Inferior parietal cortex (tissue), 1 donor: ENCODE results near the gene MRPS35.
"Not testable (repeated sequence)": the region's sequence is repeated elsewhere in the genome, so short reads cannot be mapped to it uniquely, and the experiment has no call there.

Experiments used
- DNase-seq: peaks from one replicate; pipeline ENCODE4 v3.0.0-alpha.2; 2016; ENCODE audit errors: extremely low spot score

Gene MRPS35

DNA sequence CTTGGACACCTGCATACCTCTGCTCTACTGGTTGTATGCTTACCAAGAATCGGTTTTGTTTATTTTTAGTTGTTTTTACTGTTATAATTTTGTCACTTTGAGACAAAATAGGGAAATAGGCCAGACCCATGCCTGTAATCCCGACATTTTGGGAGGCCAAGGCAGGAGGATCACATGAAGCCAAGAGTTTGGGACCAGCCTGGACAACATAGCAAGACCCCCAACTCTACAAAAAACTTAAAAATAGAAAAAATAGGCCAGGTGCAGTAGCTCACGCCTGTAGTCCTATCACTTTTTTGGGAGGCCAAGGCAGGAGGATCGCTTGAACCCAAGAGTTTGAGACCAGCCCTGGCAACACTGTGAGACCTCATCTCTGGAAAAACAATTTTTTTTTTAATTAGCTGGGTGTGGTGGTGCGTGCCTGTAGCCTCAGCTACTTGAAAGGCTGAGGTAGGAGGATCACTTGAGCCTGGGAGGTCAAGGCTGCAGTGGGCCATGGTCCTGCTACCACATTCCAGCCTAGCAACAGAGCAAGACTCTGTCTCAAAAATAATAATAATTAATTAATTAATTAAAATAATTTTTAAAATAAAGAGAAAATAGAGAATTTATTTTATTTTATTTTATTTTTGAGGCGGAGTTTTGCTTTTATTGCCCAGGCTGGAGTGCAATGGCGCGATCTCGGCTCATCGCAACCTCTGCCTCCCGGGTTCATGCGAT, 1.3 kb upstream of the MRPS35 start:
- no peak for DNase-seq

DNA sequence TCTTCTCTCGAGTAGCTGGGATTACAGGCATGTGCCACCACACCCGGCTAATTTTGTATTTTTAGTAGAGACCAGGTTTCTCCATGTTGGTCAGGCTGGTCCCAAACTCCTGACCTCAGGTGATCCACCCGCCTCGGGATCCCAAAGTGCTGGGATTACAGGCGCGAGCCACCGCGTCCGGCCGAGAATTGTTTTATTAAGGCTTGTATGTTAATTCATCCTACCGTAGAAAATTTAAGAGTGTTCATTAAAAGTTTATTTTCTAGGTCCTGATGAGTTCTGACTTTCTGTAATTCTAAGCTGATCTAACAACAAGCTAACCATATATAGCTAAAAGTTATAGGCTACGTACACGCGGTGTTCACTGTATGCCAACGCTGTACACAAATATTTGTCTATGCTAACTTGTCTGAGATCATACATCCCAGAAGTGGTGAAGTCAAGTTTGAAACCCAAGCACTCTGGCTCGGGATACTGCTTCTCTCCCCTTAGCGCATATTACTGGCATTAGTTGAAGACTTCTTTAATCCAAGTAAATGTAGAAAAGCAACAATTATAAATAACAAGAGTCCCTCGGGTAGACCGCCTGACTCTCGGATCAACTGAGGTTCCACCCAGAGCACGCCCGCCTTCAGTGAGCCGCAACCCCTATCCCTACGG, 570 bp upstream of the MRPS35 start:
- DNase-seq = peak; percentile 63

DNA sequence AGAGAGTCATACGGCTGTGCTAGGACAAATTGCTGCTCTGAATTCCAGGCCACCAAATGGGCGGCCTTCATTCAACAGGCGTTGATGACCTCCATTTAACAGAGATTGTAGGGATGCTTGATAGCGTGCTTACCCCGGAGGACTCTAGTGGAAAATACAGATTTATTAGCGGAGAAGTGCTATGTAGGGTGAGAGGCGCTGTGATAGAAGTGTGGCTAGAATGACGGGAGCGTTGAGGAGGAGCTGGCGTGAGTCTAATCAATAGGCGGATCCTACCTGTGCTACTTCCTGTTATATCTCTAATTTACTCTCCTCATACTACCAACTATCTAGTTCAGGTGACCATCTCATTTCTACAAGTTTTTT, 668 bp downstream of the MRPS35 start:
- DNase-seq = no peak

DNA sequence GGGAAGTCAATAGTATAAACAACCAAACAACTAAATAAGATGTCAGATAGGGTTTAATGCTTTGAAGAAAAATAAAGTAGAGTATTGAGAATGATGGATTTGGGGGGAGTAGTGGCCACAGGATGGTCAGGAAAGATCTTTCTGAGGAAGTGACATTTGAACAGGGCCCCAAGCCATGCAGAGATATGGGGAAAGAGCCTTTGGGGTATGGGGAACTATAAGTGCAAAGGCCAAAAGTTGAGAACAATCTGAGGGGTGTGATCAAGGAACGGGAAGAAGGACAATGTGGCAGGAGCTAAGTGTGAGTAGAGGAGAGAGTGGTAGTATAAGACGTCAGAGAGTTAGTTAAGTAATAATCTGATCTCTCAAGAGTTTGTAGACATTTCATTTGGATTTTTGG, 1.3 kb downstream of the MRPS35 start:
- DNase-seq = no peak

DNA sequence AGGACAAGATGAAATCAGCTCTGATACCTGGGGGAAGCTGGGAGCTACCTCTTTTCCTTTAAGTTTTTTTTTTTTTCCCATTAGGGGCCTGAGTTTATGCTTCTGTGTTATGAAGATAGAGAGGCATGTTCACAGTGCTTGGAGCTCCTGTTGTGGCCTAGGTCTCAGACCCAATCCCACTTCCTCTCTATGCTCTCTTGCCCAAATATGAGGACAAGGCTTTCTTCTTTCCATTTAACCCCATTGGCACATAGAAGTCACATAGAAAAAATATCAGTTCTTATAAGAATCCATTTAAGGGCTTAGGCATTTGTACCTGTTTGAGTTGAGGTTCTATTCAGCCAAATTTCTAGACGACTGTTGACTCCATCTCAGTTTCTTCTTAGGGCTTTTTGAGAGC, 12.6 kb downstream of the MRPS35 start:
- no peak for DNase-seq

DNA sequence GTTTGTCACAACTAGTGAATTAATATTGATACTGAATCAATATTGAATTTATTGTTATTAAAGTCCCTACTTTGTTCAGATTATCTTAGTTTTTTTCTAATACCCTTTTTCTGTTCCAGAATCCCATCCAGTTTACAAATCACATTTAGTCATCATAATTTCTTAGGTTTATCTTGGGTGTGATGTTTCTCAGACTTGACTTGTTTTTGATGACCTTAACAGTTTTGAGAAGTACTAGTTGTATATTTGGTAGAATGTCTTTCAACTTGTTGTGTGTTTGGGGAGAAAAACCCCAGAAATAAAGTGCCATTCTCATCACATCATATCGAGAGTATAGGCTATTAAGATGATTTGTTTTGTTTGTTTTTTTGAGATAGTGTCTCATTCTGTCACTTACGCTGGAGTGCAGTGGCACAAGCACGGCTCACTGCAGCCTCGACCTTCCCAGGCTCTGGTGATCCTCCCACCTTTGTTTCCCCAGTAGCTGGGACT, 19.5 kb downstream of the MRPS35 start:
- no peak for DNase-seq

DNA sequence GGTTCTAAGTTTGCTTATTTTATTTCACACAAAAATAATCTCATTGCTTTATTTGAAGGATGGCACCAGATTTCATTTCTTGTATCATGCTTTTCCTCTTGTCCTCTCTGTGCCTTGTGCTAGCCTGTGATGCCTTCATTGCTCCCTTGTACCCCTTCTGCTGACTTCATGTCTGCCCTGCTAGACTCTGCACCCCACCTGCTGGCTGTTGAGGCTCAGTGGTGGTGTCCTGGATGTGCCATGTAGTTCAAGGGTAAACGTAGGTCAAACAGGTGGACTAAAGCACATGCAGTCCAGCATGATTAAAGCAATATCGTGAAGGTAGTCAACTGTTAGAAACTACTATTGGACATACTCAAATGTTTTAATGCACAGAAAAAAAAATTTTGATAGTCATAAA, 21.6 kb downstream of the MRPS35 start:
- DNase-seq = no peak

DNA sequence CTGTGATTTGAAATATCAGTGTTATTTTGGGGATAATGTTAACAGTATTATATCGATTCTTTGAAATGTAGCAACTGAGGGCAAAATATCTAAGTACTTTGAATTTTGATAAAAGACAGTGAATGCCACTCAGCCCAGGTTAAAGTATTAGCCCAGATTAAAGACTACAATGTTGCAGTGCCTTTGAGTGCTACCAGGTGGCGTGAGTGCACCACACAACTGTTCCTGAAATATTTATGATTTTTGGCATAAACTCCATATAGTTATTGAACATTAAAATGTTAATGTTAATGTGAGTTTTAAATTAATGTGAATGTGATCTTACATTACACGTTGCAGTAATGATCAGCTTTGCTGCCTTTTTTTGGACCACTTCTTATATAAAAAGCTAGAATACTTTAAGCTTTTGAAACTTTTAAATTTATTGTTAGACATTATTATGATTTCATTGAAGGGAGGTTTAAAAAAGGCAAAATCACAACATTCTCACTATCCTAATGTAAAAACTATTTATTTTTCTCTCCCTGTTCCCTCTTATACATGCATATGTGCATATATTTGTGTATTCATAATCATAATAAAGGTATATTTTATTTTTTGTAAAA, 22.5 kb downstream of the MRPS35 start:
- peak; percentile 39 for DNase-seq

DNA sequence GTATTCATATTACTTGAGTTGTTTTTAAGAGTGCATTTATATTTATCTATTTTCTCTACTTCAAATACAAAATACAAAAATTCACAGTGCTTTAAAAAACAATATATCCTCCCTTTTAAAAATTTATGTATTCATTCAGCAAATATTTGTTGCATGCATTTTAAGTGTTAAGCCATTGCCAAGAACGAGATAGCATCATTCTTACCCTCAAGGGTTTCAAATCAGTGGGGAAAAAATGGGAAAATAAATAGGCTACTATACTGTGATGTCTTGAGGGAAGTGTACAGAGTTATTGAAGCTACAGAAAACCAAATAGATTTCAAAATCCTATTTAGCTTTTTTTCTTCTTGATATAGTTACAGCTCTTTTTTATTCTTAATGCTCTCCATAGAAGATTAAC, 23.2 kb downstream of the MRPS35 start:
- no peak for DNase-seq

DNA sequence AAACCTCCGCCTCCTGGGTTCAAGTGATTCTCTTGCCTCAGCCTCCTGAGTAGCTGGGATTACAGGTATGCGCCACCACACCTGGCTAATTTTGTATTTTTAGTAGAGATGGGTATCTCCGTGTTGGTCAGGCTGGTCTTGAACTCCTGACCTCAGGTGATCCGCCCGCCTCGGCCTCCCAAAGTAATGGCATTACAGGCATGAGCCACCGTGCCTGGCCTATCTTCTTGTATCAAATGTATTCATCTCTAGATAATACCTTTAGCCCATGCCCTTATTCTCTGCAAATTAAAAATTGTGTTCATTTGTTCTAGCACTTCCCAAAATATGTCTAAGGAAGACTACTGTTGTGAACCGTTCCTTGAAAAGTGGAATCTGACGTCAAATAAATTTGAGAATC, 23.7 kb downstream of the MRPS35 start:
- DNase-seq = not testable (repeated sequence)

DNA sequence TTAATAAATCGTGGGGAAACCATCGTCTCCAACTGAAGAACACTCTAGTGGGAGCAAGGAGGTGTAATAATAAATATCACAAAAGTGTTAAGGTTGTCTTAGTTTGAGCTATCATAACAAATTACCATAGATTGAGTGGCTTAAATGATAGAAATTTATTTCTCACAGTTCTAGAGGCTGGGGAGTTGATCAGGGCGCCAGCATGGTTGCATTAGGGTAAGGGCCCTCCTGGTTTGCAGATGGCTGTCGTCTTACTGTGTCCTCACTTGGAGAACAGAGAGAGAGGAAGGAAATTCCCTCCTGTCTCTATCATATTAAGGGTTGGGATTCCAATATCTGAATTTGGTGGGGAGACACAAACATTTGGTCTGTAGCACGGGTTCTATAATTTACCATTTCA, 33.0 kb downstream of the MRPS35 start:
- DNase-seq = no peak

DNA sequence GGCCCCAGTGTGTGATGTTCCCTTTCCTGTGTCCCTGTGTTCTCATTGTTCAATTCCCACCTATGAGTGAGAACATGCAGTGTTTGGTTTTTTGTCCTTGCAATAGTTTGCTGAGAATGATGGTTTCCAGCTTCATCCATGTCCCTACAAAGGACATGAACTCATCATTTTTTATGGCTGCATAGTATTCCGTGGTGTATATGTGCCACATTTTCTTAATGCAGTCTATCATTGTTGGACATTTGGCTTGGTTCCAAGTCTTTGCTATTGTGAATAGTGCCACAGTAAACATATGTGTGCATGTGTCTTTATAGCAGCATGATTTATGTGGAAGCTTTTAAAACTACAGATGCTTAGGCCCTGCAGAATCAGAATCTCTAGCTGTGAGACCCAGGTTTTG, 35.1 kb downstream of the MRPS35 start:
- DNase-seq = not testable (repeated sequence)

DNA sequence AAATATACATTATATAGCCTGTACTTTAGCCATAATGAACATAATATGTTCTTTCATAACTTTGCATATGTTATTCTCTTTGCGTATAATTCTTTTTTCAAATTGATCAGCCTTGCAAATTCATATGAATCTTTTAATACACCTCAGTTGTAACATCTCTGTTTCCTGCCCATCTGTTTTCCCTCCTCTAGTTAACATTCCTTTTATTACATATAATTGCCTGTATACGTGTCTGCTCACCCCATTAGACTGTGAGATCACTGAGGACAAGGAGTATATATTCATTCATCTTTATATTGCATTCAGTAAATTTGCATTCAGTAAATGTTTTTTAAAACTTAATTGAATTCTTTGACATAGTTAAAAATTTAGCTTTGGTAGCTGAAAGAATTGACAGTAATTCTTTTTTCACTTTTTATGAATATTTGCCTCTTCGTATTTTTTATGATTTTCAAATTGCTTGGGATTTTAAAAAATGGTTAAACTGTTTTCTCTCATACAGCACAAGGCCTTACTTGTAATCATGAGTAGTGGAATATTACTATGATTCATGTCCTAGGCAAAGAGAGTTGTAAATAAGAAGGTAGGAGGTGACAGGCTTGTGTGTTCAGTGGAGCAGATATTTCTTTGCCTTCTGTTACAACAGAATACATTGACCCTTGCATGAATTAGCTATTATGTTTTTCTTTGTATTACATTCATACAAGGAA, 36.6 kb downstream of the MRPS35 start:
- no peak for DNase-seq

DNA sequence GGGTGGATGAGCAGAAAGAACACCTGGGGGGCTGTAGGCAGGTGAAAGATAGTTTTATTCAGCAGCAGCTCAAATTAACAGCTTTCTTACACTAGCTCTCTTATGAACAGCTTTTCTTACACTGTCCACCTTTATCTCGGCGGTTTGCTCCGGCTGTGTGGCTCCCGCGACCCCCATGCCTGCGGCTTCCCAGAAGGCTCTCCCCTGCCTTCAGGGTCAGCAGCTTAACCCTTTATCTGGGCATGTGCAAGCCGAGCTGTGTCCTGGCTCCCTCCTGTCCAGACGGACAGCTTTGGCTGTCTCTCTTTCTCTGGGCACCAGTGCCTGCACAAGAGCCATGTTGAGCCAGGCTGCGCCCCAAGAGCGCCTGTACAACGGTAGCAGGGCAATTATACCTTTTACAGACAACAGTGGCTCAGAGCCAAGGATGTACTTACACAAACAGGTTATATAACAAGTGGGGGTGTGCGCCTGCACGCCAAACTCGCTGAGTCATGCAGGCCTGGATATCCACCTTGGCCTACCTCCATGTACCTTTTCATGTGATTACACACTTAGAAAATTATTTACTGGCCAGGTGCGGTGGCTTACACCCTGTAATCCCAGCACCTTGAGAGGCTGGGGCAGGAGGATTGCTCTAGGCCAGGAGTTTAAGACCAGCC, 40.9 kb downstream of the MRPS35 start:
- no peak for DNase-seq

DNA sequence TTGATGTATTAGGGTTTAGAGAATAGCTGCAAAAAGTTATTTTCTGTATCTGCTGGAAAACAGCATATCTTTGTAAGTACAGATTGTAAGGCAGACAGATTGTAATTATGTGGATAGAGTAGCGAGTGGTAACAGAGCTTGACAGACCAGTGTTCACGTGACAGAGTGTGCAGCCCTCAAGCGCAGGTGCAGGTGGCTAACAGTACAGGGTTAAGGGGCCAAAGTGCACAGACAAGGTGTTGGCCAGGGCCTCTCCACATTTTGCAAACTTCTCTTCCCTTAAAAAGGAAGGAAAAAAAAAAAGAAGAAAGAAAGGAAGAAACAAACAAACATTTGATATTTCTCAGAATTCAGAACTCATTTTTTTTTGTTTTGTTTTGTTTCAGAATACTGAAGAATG, 44.2 kb downstream of the MRPS35 start:
- DNase-seq = no peak

DNA sequence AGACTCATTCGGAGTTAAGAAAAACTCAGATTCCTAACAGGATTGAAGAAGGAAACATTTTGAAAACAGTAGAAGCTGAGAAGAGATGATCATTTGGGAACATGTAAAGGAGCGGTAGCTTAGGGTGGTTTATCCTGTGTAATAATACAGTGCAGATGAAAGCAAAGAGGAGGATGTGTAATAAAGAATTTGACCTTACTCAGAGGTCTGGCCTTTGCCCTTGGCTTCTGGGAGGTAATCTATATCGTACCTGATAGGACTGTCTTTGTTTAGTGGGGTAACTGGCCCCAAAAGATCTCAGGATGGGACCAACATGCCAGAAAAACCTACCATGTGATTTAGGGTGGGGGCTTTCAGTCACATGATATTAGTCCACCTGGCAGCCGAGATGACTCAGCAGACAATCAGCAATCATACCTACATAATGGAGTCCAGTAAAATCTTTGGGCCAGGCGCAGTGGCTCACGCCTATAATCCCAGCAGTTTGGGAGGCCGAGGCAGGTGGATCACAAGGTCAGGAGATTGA, 46.1 kb downstream of the MRPS35 start:
- DNase-seq = no peak

DNA sequence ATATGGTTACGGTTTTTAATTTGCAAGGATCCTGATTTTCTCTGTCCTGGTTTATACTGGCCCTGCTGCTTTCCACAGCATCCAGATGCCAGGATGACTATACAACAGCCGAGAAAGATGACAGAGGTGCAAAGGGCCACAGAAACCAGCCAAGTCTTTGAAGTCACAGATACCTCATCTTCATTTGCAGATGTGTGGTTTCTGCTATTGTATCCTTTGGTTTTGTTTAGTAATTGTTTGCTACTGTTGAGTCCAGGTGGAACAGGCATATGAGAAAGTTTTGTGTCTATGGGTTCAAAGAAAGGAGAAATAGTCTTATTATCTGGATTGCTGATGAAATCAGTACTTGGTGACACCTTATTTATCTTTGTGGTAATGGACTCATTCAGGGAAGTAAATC, 52.1 kb downstream of the MRPS35 start:
- DNase-seq = no peak

DNA sequence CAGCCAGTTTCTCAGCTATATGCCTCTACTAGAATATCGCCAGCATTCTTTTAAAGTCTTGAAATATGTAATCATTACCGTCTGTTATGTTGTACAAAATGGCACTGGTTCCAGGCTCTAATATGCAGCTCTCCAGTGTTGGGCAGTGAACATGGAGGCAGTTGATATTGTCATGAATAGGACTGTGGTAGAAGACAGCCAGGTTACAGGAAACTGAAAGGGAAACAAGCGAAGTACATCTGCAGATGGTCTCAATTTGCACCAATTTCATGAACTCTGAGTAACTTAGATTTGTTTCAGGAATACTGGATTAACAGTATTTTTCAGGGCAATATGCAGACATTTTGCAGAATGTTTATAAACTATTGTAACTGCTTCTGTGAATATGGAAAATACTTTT, 56.0 kb downstream of the MRPS35 start:
- no peak for DNase-seq

DNA sequence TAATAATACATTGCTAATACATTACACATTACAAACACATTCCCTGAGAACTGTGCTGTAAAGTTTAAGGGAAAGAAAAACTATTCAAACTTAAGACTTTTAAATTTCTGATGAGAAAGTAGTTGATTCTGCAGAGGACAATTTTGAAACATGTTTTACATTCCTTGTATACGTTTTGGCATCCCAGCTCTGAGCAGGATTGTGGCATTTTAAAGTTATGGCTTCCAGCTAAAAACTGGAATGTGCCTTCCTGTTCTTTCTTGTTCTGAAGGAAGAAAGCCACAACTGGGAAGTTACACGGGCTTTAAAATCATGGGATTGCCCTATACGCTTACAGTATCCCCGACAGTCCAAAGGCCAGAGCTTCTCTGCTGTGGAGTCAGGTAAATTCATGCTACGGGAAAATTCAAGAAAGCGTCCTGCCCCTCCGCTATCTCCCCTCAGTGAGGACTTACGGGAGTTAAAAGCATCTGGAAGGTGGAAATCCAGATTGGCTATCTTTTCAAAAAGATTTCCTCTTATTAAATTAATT, 58.6 kb downstream of the MRPS35 start:
- DNase-seq = no peak

DNA sequence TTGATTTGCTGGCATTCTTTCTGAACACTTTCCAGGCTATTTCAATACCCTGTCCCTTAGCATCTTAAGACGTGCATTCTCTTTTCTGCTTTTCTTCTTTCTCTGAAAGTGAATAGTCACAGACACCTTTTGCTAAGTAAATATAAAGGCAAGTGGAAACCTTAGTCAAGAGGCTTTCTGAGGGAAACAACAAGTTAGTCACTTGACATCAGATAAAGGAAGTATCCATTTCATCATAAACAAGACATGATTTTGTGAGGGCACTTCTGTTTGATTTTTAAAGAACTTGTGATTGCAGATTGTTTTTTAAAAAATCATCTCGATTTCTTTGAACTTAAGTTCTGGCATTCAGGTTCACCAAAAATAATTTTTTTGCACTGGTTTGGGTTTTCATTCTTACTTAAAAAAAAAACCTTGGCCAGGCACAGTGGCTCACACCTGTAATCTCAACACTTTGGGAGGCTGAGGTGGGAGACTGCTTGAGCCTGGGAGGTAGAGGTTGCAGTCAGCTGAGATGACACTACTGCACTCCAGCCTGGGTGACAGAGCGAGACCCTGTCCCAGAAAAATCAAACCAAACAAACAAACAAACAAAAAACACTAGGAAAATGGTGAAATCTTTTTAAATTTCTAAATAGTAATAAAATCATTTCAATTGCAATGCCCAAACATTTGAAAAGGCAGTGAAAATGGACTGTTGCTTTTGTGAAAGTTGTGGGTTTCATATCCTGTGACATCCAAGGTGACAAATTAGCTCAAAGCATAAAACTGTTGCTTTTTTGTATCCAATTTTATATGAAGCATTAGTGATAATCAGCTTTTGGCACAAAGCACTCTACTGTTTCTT, 61.1 kb downstream of the MRPS35 start:
- DNase-seq = no peak
